ENCODE data around the gene LRATD1. TPM values are rescaled to one million over a fixed set of nuclear protein-coding genes. Genes with fewer than 3 reads are reported as not detected.

The LRATD1 gene, protein sequence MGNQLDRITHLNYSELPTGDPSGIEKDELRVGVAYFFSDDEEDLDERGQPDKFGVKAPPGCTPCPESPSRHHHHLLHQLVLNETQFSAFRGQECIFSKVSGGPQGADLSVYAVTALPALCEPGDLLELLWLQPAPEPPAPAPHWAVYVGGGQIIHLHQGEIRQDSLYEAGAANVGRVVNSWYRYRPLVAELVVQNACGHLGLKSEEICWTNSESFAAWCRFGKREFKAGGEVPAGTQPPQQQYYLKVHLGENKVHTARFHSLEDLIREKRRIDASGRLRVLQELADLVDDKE
- 32.7 TPM for total RNA-seq

DNA sequence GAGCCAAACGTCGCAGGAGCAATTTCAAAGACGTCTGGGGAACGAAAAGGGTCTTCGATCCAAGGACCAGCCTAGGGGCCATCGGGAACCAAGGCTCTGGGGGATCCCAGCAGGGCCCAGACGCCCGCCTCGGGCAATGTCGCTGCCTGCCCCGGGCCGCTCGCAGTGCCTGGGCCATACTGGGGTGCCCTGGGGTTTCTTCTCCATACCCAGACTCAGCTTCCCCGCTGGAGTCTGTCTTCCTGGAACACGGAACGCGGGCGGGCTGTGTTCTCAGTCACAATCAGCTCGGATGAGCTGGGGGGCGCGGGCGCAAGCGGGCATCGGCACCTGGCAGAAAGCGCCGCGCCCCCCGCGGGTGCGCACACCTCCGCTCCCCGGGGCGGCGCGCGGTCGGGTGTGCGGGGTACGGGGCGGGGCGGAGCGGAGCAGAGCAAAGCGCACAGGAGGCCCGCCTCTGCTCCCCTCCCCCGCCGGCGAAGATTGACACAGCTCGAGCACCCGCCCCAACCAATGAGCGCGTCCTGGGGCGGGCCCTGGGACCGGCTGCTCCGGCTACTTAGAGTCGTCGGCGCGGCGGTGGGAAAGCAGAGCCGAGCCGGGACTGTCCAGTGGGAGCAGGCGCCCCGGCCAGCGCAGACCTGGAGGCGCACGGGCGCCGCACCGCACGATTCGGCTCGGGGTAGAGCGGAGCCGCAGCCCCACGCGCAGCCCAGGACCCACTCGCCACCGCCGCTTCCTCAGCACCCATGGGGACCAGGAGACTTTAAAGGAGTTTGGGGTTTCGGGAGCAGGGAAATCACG is at the start of gene LRATD1:
TSS of gene LRATD1 (plus strand) at position 585 of the 804 bp plus-strand sequence. CDS start 1,263 bp downstream, outside the sequence.
- Histone ChIP-seq H3K27ac (peak within 1 kb of the TSS; percentile 75), H3K36me3 (no peaks in the 10 kb centered on the region), H3K27me3 (no peaks in the 10 kb centered on the region), H3K4me1 (peaks cover 30% of the 10 kb centered on the region), H3K9me3 (no peaks in the 10 kb centered on the region), H3K4me3 (peak within 1 kb of the TSS; percentile 47 to 54)
- TF ChIP-seq POLR2A (IDR thresholded peaks at IDR 0.05) (peak in 1 of 2 donors; percentile 69), POLR2AphosphoS5 (IDR thresholded peaks at IDR 0.05; ENCODE audit: insufficient read depth in 1 of 2, low read depth in 1 of 2) (peak; percentile 30 to 85)
- TF ChIP-seq, protein P1, sequence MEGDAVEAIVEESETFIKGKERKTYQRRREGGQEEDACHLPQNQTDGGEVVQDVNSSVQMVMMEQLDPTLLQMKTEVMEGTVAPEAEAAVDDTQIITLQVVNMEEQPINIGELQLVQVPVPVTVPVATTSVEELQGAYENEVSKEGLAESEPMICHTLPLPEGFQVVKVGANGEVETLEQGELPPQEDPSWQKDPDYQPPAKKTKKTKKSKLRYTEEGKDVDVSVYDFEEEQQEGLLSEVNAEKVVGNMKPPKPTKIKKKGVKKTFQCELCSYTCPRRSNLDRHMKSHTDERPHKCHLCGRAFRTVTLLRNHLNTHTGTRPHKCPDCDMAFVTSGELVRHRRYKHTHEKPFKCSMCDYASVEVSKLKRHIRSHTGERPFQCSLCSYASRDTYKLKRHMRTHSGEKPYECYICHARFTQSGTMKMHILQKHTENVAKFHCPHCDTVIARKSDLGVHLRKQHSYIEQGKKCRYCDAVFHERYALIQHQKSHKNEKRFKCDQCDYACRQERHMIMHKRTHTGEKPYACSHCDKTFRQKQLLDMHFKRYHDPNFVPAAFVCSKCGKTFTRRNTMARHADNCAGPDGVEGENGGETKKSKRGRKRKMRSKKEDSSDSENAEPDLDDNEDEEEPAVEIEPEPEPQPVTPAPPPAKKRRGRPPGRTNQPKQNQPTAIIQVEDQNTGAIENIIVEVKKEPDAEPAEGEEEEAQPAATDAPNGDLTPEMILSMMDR (IDR thresholded peaks at IDR 0.05): no peak
- intact Hi-C loops (cut with DNase I): no loop called here
- no peak for DNase-seq (ENCODE audit: extremely low spot score in 2 of 2)

DNA sequence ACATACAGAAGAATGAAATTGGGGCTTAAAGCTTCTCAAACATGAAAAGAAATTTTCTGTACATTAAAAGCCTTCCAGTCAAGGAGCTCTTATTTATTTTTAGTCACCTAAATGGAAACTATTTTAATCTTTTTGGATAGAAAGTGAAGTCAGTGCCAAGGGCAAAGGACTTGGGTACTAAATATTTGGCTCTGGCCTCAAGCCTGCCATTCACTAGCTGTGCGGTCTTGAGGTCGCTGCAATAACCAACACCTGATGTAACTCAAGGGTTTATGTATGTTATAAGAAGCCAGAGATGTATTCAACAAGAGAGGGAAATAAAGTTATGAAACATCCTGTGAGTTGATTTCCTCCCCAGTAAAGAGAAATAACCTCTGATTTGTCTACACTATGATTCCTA is 49.5 kb upstream of the LRATD1 start:
- Histone ChIP-seq H3K27me3 (no peaks in the 10 kb centered on the region), H3K27ac (no peak overlapping the region), H3K36me3 (no peaks in the 10 kb centered on the region), H3K9me3 (no peaks in the 10 kb centered on the region), H3K4me3 (no peak overlapping the region), H3K4me1 (no peaks in the 10 kb centered on the region)
- TF ChIP-seq POLR2A (IDR thresholded peaks at IDR 0.05) (no peak), POLR2AphosphoS5 (IDR thresholded peaks at IDR 0.05; ENCODE audit: insufficient read depth in 1 of 2, low read depth in 1 of 2) (no peak)
- TF ChIP-seq, protein P1 (IDR thresholded peaks at IDR 0.05): no peak
- no peak for DNase-seq (ENCODE audit: extremely low spot score in 2 of 2)
- intact Hi-C loops (cut with DNase I): loop anchor here (5.0 kb wide), 1 partner anchor 686 kb away; no protein-coding TSS in a partner anchor

DNA sequence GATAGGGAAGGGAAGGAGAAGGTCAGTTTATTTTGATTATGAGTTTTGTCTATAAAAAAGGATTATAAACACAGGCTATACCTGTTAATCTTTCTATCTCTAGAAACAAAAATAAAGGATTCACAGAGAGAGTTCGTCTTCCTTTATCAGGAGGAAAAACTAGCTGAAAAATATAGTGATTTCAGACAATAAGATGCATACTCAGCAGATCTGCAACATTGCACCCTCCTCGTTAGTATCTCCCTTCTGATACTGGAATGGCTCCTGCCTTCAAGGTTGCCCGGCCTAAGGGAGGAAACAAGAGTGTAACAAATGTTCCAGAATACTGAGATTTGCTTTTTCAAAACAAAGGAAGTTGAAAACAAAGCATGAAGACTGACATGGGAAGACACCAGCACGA is 48.7 kb upstream of the LRATD1 start:
- Histone ChIP-seq H3K4me3 (no peak overlapping the region), H3K27me3 (no peaks in the 10 kb centered on the region), H3K4me1 (no peaks in the 10 kb centered on the region), H3K36me3 (no peaks in the 10 kb centered on the region), H3K27ac (no peak overlapping the region), H3K9me3 (no peaks in the 10 kb centered on the region)
- intact Hi-C loops (cut with DNase I): loop anchor here (5.0 kb wide), 1 partner anchor 687 kb away; no protein-coding TSS in a partner anchor
- TF ChIP-seq POLR2AphosphoS5 (IDR thresholded peaks at IDR 0.05; ENCODE audit: insufficient read depth in 1 of 2, low read depth in 1 of 2) (no peak), POLR2A (IDR thresholded peaks at IDR 0.05) (no peak)
- TF ChIP-seq, protein P1 (IDR thresholded peaks at IDR 0.05): no peak
- DNase-seq (ENCODE audit: extremely low spot score in 2 of 2): no peak

DNA sequence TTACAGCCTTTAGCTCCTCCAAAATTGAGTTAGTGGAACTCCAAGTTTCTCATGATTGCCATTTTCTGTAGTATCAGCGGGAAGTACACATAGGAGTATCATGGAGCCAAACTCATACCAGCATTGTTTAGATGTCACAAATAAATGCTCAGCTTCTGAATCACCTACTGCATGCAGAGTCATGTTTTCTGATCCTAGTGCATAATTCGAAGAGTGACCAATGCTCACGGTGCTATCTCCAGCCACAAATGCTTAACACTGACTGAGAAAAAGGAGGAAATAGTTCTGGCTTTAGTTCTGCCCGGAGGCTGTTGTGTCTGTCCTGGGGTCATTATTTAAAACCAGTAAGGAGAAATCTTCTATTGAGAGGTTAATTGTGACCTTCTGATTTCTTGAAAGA is 45.4 kb upstream of the LRATD1 start:
- H3K27me3 ChIP-seq: no peaks in the 10 kb centered on the region
- intact Hi-C loops (cut with DNase I): no loop called here
- no peak for DNase-seq (ENCODE audit: extremely low spot score in 2 of 2)
- no peak overlapping the region for H3K4me3 ChIP-seq
- no peaks in the 10 kb centered on the region for H3K36me3 ChIP-seq
- no peak overlapping the region for H3K27ac ChIP-seq
- no peaks in the 10 kb centered on the region for H3K9me3 ChIP-seq
- H3K4me1 ChIP-seq: no peaks in the 10 kb centered on the region
- TF ChIP-seq POLR2A (IDR thresholded peaks at IDR 0.05) (no peak), POLR2AphosphoS5 (IDR thresholded peaks at IDR 0.05; ENCODE audit: insufficient read depth in 1 of 2, low read depth in 1 of 2) (no peak)
- TF ChIP-seq, protein P1 (IDR thresholded peaks at IDR 0.05): no peak
